Stimulated activated CD4-positive, alpha-beta T cell treated with anti-CD3 and anti-CD28 coated beads, Interleukin-1b, Interleukin-23, amount 100 ng/mL, for 48 hours (primary cell): Measurements from ENCODE around the gene AGMAT.
A peak's percentile ranks its signal among the peaks of the same experiment; 100 is the strongest.
"Not testable (repeated sequence)": the region's sequence is repeated elsewhere in the genome, so short reads cannot be mapped to it uniquely, and the experiment has no call there.

ENCODE experiments used
- DNase-seq: peaks from one replicate; pipeline ENCODE4 v3.0.0-alpha.2; 2020

AGMAT gene

DNA sequence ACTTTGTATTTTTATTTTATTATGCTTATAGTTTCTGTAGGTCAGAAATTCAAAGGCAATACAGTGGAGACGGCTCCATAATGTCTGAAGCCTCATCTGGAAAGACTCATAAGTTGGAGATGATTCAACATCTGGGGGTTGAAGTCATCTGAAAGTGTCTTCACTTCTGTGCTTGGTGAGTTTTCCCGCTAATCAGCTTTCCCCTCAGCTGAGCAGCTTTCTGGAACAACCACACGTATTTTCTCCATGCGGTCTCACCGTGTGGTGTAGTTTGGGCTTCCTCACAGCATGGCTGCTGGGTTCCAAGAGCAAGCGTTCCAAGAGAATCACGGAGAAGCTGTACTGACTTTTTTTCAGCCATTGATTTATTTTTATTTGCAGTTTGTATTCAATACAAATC, 24.8 kb upstream of the AGMAT start:
- no peak for DNase-seq

DNA sequence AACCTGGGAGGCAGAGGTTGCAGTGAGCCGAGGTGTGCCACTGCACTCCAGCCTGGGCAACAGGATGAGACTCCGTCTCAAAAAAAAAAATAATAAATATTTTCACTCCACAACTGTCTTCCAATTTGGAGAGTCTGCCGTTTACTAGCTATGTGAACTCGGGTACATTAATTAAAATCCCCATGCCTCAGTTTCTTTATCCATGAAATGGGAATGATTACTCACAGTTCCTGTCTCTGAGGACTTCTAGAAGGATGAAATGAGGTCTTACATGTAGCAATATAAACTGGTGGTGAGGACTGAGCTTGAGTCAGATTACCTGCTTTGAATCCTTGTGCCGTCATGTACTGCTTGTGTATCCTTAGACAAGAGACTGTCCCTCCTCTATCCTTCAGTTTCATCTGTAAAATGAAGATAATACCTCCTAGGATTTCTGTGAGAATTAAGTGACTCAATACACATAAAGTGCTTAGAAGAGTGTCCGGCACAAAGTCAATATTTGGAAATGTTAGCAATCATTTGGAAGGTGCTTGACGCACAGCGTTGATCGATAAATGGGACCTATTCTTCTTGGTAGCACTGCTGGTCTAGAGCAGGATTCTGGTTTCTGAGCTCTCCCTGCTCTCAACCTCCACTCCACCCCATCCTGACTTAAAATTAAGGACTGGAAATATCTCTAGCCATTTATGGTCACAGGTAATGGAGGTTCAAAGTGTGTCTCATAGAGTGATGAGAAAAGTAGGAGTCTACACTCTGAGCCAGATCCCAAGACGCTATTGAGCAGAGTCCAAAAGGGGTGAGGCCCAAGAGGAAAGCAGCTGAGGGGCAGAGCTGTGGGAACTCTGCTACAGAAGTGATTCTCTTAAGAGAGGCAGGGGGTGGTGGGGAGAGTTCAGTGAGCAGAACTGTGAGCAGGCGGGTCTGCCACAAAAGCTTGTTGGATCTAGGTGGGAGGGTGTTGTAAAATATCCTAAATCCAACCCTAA, 20.8 kb upstream of the AGMAT start:
- DNase-seq: no peak

DNA sequence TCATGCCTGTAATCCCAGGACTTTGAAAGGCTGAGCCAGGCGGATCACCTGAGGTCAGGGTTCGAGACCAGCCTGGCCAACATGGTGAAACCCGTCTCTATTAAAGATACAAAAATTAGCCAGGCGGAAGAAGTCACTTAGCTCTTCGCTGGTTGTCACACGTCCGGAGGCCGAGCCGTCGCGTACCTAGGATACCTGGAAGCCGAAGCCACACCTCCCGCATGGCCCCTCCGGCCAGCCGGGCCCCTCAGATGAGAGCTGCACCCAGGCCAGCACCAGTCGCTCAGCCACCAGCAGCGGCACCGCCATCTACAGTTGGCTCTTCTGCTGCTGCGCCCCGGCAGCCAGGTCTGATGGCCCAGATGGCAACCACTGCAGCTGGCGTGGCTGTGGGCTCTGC, 19.5 kb upstream of the AGMAT start:
- not testable (repeated sequence) for DNase-seq

DNA sequence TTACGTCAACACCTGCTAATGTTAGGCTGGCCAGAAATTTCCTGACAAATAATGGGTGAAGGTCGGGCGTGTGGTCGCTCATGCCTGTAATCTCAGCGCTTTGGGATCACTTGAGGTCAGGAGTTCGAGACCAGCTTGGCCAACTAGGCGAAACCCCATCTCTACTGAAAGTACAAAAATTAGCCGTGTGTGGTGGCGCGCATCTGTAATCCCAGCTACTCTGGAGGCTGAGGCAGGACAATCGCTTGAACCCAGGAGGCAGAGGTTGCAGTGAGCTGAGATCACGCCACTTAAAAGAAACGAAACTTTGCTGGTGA, 19.1 kb upstream of the AGMAT start:
- DNase-seq: not testable (repeated sequence)

DNA sequence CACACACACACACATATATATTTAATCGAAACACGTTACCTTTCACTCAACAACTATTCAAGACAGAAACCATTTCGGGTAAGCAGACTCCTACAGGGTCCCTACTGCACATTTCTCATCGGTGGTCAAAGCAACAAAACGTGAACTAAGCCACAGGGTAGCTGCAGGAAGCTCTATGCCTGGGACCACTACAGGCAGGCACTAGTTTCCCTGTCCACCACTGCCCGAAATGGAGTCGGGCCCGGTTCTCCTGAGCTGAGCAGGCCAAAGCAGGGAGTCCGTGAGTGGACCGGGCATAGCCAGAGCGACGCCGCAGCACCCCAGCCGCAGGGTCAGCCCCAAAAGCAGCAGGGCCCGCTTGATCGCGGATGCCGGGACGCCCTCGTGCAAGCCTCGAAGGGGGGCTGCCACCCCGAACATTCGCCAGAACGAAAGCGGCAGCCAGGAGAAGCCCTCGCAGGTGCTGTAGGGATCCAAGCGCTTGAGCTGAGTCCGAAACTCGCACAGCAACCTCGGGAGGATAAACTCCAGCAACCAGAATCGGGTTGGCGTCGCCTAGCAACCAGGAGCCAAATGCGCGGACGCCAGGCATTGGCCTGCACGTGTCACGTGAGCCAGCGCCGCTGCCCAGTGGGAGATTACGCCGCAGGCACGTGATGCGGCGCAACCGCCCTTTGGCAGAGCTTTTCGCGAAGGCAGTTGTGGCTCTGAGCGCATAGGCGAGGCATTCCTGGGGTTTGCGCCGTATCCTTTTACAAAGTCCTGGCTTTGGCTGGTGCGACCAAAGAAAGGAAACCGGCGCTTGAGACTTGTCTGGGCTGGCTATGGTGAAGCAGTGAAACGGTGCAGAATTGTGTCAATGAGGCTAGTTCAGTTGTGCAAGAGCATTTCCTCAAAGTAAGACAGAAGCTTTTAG, 18.5 kb upstream of the AGMAT start:
- DNase-seq: peak; percentile 94

DNA sequence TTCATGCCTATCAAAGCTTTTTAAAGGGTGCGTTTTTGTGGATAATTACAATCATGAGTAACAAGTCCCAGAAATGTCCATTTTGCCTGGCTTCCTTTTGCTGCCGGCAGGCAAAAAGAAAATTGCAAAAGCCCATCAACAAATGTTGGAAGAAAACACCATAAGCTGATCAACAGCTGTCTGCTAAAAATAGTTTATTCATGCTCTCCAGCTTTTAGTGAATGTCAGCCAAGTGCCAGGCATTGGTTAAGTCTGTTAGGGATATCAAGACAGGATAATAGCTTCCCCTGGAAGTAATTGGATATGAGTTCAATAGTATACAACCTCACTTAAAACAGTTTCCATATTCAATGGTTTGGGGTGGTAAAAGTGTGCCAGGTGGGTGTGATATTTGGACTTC, 13.6 kb upstream of the AGMAT start:
- DNase-seq: no peak

DNA sequence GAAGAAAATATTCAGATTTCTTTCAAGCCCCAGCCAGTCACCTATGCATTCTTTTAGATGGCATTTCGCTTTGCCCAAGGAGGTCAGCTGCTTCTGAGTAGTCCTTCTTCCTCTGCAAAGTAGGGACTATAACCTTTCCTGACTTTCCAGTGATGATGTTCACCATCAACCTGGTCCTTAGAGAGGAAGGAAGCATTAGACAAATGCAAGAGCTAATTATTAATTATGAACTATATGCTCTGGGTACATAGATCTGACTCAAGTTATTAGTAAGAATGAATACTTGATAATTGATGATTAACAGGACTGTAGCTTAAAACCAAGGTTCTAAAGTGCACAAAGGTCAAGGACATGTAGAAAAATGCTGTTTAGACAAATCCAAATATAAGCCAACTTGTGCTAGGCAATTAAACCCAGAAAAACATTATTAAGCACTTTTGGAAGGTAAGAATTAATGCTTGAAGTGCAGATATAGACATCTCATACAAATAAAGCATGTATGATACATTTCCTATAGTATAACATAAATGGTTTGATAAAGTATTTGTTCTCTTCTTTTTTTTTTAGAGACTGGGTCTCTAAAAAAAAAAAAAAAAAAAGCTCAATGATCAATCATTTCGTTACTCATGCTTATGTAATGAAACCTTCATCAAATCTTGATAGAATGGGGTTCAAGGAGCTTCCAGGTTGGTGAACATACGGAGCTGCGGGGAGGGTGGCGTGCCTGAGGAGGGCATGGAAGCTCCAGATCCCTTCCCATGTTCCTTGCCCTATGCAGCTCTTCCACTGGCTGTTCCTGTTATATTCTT, 11.2 kb upstream of the AGMAT start:
- no peak for DNase-seq

DNA sequence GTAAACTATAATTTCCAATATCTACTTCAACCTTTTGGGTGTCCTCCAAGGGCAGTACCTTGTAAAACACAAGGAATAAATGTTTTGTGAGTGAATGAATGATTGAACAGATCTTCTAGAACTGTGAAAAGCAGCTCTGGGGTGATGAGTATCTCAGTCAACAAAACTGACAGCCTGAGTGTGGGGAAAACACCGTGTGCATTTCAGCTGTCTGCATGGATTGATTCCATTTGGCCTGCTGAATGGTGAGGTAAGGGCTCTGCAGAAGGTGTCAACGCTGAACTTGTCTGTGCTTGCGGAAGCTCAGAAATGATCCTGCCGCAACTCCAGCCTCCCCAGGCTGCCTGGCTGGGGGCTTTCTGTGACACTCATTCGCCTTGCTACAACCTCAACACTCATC, 7.4 kb upstream of the AGMAT start:
- DNase-seq: no peak

DNA sequence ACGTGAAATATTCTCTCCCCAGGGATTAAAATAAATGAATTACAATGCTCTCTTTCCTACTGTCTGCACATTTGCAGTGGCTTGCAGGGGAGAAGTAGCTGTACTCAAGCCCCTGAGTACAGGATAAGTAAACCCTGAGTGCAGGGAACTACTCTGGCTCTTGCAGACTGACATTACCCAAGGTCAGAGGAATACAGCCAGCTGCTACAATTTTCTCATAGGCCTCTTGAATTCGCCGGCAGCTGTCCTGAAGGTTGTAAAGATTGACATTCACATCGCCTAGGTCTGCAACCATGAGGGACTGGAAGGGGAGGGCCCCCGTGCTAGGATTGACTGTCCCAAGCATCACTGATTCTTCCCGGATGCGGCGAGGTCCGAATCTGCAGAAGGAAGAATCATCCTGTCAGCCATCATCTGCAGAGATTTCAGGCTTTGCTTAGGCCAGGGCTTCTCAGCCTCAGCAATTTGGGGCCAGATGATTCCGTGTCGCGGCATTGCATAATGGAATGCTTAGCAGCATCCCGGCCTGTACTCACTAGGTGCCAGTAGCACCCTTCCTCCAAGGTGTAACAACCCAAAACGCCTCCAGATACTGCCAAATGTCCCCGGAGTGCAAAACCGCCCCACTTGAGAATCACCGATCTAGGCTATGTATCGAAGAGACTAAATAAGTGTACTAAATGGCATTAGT, 1.7 kb downstream of the AGMAT start:
- DNase-seq: no peak

DNA sequence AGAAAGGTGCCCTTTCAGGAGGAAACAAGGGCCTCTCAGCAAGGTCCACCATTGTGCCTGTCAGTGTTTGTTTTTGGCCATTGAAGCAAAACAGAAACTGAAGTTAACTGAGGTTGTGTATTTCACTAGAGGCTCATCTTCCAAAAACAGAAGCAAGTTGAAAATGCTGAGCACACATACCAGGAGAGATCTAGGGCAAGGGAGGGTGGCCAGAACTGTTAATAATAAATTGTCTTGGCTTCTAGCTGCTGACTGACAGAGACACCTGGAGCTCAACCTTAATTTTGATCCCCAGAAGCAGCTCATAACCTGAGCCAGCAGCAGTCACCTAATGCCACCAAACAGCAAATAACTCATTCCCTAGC, 5.2 kb downstream of the AGMAT start:
- no peak for DNase-seq

DNA sequence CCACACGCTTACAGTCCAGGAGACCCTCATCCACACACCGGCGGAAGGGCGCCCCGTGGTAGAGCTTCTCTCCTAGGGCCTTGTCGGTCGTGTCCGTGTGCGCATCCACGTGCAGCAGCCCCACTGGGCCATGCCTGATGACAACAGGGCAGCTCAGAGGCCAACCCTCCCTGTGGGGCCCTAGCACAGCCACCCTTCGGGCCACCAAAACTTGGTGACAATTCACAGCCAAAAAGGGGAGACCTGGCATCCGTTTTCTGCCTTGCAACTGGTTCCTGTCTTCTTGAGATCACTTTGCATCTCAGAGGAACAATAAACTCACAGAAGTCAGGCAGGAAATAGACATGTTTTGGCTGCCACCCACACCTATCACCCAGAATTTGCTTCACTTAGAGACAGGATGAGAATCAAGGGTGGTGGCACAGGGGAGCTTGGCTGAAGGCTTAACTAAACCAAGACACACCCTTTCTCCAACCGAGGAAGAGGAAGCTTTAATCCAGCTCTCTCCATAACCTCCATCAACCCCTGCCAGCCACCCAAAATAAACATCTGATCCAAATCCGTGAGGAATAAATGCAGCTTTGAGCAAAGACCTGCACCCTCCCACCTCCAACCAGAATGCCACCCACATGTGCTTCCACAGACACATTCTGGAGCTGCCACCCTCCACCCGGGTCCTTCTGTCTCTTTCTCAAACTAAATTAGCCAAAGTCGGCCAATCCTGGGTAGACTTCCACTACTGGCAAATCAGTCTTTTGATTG, 5.7 kb downstream of the AGMAT start:
- peak; percentile 20 for DNase-seq

DNA sequence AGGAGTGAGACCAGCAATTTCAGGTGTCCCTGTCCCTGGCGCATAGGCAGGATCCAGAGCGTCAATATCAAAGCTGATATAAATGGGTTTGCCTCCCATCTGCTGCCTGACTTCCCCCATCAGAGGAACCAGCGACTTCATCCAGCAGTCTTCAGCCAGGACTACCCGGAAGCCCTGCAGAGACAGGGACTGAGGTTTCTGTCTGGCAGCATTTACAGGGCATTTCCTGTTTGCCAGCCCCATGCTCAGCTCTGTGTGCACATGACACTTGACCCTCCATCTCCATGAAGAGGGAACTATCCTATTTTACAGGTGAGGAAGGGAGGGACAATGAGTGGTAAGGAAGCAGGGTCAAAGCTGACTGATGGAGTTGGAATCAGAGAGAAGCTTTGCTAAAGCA, 7.2 kb downstream of the AGMAT start:
- DNase-seq: no peak

DNA sequence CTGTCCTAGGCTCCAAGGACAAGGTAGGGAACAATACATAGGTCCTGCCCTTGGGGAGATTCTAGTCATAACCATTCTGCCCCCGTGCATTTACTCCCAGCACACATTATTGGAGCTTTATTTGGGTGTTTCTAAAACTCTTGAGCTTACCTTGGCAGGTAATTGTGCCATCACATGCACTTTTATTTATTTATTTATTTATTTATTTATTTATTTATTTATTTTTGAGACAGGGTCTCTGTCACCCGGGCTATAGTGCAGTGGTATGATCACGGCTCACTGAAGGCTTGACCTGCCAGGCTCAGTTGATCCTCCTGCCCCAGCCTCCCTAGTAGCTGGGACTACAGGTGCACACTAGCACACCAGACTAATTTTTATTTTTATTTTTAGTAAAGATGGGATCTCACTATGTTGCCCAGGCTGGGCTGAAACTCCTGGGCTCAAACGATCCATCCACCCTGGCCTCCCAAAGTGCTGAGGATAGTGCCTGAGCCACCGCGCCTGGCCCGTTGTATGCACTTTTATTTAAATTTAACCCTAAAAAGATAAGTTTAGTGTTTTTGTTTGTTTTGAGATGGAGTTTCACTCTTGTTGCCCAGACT, 9.2 kb downstream of the AGMAT start:
- DNase-seq: no peak

DNA sequence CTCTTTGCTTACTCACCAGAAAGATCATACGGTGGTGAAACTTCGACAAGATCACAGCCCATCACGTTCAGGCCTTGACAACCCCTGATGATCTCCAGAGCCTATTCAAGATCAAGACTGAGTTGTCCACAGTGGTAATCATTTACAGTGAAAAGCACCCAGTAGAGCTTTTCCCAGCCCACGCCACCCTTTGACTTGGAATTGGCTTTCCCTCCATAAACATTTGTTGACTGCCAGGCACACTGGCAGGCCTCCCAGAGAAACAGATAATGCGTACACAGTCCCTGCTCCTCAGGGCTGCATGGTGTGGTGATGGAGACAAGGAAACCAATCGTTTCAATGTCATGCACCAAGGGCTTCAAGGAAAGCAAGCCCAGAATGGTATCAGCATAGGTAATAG, 10.1 kb downstream of the AGMAT start:
- no peak for DNase-seq

DNA sequence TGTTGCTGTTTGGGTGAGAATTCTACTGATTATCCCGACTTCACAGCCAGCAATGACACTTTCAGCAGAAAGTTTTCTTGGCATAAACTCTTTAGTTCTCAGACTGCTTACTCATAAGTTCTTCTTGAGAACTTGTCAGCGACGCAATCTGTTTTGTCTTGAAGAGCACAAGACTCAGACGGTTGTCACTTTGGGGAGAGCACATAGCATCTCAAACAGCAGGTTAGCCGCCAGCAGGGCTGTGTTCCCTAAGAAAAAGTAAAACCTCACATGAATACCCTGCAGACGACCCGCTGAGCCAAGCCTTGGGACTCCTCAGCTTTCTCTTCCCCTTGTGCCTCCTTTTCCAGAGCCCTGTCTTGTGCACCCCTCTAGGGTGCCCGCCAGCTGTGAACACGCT, 11.4 kb downstream of the AGMAT start:
- DNase-seq: no peak

DNA sequence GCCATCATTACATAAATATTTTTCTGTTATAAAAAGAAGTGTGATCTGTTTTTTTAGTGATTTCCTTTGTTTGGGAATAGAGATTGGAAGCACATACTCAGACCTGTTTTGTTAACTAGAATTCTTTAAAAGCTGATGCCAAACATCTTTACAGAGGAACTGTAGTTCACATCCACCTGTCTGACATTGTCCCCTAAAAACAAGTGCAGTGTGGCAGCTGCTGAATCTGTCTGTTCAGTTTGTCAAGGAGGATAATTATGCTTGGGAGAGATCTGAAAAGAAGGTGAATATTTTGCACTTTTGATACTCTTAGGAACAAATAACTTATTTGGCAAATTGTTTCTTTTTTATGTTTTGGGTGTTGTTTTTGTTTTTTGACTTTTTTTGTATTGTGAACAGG, 13.6 kb downstream of the AGMAT start:
- no peak for DNase-seq

DNA sequence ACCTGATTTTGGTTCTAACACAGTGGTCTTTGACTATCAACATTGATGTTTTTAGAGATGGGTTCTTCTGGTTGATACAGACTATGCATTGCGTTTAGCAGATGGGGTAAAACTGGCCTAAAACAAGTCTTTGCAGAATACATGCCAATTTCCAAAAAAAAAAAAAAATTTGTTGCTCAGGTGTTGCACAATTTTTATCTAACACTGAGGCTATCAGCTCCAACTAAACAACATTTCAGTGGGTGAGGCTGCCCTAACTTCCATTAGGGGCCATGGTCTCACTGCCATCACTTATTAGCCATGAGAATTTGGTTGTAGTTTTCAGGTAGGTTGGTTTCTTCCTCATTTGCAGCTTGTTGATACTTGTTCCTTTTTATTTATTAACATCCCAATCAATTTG, 14.0 kb downstream of the AGMAT start:
- DNase-seq: no peak

DNA sequence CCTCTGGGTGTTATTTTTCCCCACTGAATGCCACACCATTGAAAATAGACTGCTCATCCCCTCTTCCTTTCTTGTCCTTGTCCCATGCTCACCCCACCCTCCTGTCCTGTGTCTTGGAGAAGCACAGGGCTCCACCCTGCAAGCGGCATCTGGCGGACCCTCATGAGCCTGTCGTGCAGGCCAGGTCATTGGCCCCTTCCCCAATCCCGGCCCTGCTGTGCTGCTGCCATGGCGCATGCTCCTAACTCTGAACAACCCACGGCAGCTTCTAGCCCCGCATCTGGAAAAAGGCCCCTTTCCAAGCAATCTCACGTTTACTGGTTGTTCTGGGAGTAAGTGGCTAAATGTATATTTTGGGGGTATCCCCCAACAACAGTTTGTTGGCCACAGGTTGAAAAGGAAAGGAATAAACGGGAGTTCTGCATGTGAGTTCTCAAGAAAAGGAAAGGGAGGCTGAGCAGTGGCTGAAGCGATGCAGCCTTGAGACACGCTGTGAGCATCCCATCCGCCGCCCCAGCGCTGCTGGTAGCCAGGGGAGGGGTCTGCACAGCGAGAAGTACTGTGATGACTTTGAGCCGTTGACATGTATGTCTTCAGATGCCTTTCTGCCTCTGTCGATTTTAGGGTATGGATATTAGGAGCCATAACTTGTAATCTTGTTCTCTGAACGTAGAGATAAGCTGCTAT, 16.3 kb downstream of the AGMAT start:
- no peak for DNase-seq

DNA sequence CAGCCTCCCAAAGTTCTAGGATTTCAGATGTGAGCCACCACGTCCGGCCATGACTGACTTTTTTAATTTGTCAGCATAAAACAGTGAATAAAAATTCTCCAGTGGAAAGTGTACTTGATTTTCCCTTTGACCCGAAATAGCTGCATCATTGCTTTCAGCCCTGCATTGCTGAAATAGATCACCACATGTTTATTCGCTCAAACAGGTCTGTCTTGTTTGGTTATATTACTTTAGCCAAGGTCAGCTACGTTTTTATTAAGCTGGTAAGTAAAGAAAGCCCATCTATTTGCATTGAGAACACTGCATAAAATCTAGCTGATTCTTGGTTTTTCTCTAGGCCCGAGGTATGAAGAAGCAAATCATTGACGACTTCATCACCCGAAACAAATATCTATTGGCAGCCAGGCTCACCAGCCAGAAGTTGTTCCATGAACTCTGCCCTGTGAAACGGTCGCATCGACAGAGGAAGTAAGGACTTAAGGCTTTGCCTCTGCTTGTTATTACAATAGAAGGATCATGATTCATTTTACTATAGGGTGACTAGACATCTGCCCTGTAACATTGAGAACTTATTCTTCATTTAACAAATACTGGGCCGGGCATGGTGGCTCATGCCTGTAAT, 25.6 kb downstream of the AGMAT start:
- no peak for DNase-seq

DNA sequence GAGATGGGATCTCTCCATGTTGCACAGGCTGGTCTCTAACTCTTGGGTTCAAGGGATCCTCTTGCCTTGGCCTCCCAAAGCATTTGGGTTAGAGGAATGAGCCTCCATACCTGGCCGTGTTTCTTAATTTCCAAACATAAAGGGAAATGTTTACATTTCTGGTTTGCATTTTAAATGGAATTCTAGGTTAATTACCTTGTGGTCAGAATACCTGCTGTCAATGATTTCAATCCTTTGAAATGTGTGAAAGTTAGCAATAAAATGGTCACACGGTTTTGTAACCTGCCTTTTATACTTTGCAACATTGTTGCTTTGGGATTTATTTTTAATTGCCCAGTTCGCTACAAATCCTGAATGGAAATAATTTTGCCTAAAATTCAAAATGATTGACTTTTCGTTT, 26.3 kb downstream of the AGMAT start:
- no peak for DNase-seq
